Effector memory CD4-positive, alpha-beta T cell (primary cell): ENCODE data around the gene DGKQ.

Source experiments
- DNase-seq, 3 donors: peaks; one replicate each; pipeline ENCODE4 v3.0.0-alpha.2; 2020
- H3K27ac ChIP-seq: 2 replicates; pipeline ENCODE4 v1.7.0; 2013; ENCODE audit warnings: mild to moderate bottlenecking, low read length, moderate library complexity; ENCODE audit not compliant: insufficient read depth, poor library complexity, severe bottlenecking
- H3K27me3 ChIP-seq: replicated peaks from 2 replicates; pipeline ENCODE4 v1.7.0; 2013; ENCODE audit warnings: mild to moderate bottlenecking, low read length; ENCODE audit not compliant: insufficient read depth, control insufficient read depth, poor library complexity, severe bottlenecking
- H3K36me3 ChIP-seq: 2 replicates; pipeline ENCODE4 v1.7.0; 2013; ENCODE audit warnings: mild to moderate bottlenecking, low read length, moderate library complexity; ENCODE audit not compliant: control insufficient read depth, insufficient read depth
- H3K4me1 ChIP-seq: 2 replicates; pipeline ENCODE4 v1.7.0; 2013; ENCODE audit warnings: low read length, mild to moderate bottlenecking; ENCODE audit not compliant: control insufficient read depth, insufficient read depth, poor library complexity, severe bottlenecking
- H3K4me3 ChIP-seq: 2 replicates; pipeline ENCODE4 v1.7.0; 2013; ENCODE audit warnings: low read length, low read depth, mild to moderate bottlenecking; ENCODE audit not compliant: insufficient read depth, poor library complexity, severe bottlenecking
- H3K9me3 ChIP-seq: 2 replicates; pipeline ENCODE4 v1.7.0; 2013; ENCODE audit warnings: mild to moderate bottlenecking, low read length, moderate library complexity; ENCODE audit not compliant: control insufficient read depth
- total RNA-seq, 3 donors: gene quantifications; one replicate each; lab custom pipeline; 2026; lab: John Stamatoyannopoulos, UW

Gene DGKQ, protein sequence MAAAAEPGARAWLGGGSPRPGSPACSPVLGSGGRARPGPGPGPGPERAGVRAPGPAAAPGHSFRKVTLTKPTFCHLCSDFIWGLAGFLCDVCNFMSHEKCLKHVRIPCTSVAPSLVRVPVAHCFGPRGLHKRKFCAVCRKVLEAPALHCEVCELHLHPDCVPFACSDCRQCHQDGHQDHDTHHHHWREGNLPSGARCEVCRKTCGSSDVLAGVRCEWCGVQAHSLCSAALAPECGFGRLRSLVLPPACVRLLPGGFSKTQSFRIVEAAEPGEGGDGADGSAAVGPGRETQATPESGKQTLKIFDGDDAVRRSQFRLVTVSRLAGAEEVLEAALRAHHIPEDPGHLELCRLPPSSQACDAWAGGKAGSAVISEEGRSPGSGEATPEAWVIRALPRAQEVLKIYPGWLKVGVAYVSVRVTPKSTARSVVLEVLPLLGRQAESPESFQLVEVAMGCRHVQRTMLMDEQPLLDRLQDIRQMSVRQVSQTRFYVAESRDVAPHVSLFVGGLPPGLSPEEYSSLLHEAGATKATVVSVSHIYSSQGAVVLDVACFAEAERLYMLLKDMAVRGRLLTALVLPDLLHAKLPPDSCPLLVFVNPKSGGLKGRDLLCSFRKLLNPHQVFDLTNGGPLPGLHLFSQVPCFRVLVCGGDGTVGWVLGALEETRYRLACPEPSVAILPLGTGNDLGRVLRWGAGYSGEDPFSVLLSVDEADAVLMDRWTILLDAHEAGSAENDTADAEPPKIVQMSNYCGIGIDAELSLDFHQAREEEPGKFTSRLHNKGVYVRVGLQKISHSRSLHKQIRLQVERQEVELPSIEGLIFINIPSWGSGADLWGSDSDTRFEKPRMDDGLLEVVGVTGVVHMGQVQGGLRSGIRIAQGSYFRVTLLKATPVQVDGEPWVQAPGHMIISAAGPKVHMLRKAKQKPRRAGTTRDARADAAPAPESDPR
- total RNA-seq, result 55.0 to 84.8 (median 66.9) reads per million in 3 donors

DNA sequence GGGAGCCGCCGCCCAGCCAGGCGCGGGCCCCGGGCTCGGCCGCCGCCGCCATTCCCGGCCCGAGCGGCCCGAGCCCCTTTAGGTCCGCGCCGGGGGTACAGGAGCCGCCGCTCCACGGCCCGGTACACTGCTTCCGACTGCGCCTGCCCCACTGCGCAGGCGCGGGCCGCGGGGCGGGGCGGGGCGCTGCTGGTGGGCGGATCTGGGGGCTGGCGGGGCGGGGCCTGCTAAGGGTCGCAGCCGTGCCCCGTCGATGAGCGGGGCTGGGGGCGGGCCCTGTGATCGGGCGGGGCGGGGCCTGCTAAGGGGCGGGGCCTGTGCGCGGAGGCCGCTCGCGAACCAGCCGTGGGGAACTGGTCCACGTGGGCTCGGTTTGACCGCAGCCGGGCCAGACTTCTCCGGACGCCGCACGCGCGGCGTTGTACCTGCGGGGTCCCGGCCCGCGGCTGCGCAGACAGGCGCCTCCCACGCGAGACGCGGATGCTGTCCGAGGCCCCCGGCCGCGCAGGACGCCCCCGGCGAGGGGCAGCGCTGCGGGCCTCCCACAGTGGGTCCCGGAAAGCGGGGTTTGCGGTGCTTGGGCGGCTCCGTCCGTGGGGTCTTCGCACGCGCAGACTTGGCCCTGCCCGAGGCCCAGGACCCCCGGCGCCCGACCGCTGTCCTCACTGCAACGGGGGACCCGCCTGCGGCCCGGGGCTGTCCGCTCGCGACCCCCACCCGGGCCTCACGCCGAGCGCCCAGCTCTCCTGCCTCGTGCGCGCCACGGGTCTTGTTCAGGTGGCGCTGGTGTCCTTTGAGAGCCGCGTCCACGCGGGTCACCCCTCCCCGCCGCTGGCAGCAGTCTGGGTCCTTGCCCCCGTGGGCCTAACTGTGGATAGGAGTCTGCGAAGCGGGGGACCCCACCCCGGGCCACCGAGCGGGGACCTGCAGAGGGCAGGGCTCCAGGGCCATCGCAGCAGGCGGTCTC is at the start of gene DGKQ:
DGKQ (minus strand) TSS at position 139 of the 967 bp plus-strand sequence; CDS start at position 52, 87 bp downstream.
- peak within 1 kb of the TSS; percentile 88 for H3K4me3 ChIP-seq
- H3K36me3 ChIP-seq, result no peaks in the 10 kb centered on the region
- peaks cover 15% of the 10 kb centered on the region for H3K4me1 ChIP-seq
- no peaks in the 10 kb centered on the region for H3K9me3 ChIP-seq
- no peak within 1 kb of the TSS for H3K27ac ChIP-seq
- no peaks in the 10 kb centered on the region for H3K27me3 ChIP-seq
- peak; percentile 86 to 90 (median 87) for DNase-seq

DNA sequence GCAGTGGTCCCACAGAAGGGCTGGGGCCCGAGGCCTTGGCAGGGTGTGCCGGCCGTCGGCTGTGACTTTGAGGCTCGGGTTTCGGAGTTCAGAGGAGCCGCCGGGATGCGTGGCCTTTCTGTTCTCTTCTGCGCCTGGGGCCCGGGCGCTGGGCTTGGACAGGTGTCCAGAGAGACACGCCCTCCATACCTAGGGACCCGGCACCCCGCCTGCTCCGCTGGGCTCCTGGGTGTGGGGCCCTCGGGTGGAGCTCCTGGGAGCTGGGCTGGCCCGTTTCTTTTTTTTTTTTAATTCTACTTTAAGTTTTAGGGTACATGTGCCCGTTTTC is 49.3 kb upstream of the DGKQ start:
- Histone ChIP-seq H3K27me3 (no peaks in the 10 kb centered on the region), H3K27ac (no peak overlapping the region), H3K9me3 (no peaks in the 10 kb centered on the region), H3K4me3 (no peak overlapping the region), H3K4me1 (peaks cover 6% of the 10 kb centered on the region), H3K36me3 (peaks cover 5% of the 10 kb centered on the region)
- DNase-seq, result no peak

DNA sequence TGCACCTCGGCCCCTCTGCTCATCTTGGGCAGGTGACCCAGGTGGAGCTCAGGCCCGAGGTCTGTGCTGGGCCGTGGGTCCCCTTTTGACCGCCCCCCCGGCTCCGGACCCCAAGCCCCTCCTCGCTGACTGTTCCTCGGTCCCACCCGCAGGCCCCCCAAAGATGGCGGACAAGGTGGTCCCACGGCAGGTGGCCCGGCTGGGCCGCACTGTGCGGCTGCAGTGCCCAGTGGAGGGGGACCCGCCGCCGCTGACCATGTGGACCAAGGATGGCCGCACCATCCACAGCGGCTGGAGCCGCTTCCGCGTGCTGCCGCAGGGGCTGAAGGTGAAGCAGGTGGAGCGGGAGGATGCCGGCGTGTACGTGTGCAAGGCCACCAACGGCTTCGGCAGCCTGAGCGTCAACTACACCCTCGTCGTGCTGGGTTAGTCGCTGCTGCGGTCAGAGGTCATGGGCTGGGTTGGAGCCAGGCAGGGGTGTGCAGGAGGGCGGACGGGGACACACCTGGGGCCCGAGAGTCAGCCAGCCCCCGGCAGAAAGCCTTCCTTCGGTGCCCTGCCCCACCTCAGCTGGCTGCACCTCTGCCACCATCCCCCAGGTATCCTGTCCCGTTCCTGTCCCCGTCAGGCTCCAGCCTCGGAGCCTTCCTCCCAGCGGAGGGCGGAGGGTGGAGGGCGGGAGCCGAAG is 48.8 kb upstream of the DGKQ start:
- no peaks in the 10 kb centered on the region for H3K27me3 ChIP-seq
- H3K4me3 ChIP-seq, result no peak overlapping the region
- no peak overlapping the region for H3K27ac ChIP-seq
- DNase-seq, result no peak
- H3K4me1 ChIP-seq, result peaks cover 6% of the 10 kb centered on the region
- H3K36me3 ChIP-seq, result peaks cover 5% of the 10 kb centered on the region
- no peaks in the 10 kb centered on the region for H3K9me3 ChIP-seq

DNA sequence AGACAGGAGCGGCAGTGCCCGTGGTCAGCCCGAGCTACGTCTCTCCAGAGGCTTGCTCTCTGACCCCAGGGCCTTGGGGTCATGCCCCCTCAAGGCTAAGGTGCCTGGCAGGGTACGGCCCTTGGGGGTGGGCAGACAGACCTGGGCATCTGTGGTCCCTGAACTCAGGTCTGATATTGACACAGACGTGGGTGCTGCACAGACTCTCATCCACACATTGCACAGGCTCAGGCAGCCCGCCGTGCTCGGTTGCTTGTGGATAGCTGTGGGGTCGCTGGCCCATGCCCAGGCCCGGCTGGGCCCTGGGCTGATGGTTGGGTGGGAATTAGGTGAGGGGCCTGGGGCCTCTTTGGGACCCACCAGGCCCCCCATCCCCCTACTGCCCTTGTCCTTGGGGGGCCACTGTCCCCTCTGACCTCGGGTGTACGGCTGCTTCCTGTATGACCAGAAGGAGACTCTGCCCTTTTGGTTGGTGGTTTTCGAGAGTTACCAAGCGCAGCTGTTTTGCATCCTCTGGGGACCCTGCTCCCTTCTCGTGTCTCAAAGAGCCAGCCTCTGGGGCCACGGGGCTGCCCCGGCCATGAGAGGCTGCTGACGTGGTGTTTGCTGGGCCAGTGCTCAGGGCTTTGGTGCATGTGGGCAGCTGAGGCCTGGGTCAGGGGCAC is 48.1 kb upstream of the DGKQ start:
- no peak for DNase-seq
- Histone ChIP-seq H3K4me1 (peaks cover 6% of the 10 kb centered on the region), H3K27ac (no peak overlapping the region), H3K9me3 (no peaks in the 10 kb centered on the region), H3K4me3 (no peak overlapping the region), H3K36me3 (peaks cover 5% of the 10 kb centered on the region), H3K27me3 (no peaks in the 10 kb centered on the region)

DNA sequence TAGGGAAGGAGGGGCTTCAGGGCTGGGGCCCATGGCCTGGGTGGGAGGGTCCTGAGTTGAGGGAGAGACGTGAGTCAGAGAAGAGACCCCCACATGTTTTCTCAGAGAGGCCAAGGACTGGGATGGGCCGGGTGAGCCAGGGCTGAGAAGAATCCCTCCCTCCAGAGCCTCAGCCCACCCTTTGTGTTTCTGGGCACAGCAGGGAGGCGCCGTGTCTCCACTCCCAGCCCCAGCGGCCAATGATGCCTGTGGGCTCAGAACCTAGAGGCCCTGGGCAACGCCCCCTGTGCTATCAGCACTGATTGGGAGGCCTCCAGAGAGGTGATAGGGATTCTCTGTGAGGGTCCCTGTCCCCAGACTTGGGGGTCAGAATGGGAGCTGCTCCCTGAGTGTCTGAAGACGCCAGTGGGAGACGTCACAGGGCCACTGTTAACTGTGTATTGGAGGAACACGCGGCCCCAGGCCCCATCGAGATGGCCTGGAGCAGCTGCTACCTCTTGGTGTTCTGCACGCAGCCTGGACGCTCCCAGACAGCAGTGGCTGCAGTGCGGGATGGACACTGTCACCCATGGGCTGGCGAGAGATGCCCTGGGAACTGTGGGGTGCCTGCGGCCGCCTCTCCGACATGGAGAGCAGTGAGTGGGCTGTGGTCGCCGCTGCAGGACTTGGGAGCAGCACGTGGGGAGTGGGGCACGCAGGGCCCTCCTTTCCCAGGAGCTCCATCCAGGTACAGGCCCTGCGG is 46.5 kb upstream of the DGKQ start:
- H3K36me3 ChIP-seq, result peaks cover 3% of the 10 kb centered on the region
- no peak overlapping the region for H3K27ac ChIP-seq
- no peaks in the 10 kb centered on the region for H3K27me3 ChIP-seq
- no peaks in the 10 kb centered on the region for H3K9me3 ChIP-seq
- no peak for DNase-seq
- no peak overlapping the region for H3K4me3 ChIP-seq
- peaks cover 6% of the 10 kb centered on the region for H3K4me1 ChIP-seq

DNA sequence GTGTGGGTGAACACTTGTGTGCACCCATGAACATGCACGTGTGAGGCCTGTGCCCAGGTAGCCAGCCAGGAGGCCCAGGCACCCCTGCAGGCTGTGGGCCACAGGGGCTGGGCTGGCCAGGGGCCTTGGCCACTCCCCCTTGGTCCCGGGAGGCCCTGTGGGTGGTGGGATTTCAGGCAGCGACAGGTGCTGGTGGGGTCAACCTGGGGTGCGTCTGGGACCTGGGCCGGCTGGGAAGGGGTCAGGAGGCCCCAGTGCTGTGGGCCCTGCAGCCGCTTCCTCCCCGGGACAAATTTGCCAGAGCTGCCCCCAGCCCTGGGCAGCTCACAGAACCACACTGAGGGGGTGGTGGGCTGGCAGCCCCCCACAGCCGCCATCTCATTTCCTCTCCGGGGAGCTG is 46.0 kb upstream of the DGKQ start:
- DNase-seq, result no peak
- H3K27me3 ChIP-seq, result no peaks in the 10 kb centered on the region
- no peak overlapping the region for H3K27ac ChIP-seq
- H3K4me1 ChIP-seq, result peaks cover 6% of the 10 kb centered on the region
- no peak overlapping the region for H3K4me3 ChIP-seq
- no peaks in the 10 kb centered on the region for H3K9me3 ChIP-seq
- H3K36me3 ChIP-seq, result no peaks in the 10 kb centered on the region

DNA sequence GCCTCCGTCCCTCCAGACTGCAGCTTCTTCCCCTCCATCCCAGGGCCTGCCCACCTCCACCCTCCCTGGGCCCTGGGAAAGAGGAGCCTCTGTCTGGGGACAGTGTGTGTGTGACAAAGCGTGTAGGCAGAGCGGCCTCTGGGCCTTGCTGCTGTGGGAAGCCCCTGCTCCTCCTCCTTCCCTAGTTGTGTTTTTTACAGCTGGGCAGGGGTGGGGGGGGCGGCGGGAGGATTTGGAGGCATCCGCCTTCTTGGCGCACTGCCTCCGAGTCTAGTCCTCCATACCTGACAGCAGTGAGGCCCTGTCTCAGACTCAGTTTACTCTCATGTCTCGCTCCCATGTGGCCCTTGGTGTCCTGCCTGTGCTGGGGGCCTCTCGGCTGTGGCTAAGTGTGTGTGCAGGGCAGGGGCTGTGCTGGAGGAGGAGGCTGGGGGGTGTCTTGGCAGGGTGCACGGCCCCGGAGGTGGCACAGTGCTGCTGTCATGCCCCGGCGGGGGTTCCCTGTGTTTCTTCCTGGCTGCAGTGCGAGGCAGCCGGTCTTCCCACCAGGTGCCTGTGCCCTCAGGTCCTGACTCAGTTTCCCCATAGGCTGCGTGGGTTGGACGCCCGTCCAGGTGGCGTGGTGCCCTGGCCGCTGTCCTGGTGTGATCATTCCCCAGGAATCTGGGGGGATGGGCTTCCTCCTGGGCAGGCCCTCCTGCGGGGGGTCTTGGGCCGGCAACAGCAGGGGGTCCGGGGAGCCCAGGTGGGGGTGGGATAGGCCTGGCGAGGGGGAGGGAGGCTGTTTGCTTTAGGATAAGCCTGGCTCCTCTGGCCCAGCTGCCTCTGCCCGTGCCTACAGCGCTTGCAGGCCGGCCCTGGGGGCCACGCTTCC is 45.0 kb upstream of the DGKQ start:
- no peaks in the 10 kb centered on the region for H3K27me3 ChIP-seq
- H3K4me3 ChIP-seq, result no peak overlapping the region
- H3K9me3 ChIP-seq, result no peaks in the 10 kb centered on the region
- H3K36me3 ChIP-seq, result no peaks in the 10 kb centered on the region
- no peak overlapping the region for H3K27ac ChIP-seq
- peaks cover 6% of the 10 kb centered on the region for H3K4me1 ChIP-seq
- no peak for DNase-seq

DNA sequence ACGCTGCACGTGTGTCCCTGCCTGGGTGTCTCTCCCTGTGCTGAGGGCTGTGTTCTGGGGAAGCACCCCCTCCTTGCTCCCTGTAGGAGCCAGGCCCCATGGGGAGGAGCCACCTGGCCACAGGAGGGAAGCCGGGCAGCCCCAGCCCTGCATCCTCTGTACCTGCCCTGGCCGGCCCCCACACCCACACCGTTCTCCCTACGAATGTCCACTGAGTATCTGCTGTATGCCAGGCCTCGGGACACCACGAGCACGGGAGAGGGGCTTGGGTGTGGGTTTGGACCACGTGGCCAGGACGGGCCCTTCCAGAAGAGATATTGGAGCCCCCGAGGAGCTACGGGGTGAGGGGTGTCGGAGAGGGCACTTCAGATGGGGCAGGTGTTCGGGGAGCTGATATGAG is 44.3 kb upstream of the DGKQ start:
- Histone ChIP-seq H3K27ac (no peak overlapping the region), H3K4me3 (no peak overlapping the region), H3K36me3 (no peaks in the 10 kb centered on the region), H3K9me3 (no peaks in the 10 kb centered on the region), H3K4me1 (peaks cover 6% of the 10 kb centered on the region), H3K27me3 (no peaks in the 10 kb centered on the region)
- DNase-seq, result no peak
